Measurements from ENCODE around the gene KIRREL3.

DNA sequence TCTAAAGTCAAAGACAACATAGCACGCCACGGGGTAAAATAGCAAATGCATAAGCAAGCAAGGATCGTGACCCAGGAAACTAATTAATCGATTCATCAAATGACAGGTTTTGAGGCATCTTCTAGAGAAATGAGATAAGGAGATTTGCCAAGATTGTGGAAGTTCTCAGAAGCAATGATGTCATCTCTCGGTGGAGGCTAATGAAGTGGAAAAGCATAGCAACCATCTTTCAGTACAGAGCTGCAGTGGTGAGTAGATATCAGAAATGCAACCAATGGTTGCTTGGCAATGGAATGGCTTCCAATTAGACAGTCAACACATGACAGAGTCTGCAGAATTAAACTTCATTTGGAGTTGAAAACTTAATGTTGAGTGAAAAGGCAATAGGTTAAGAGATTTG lies 116.0 kb downstream of the KIRREL3 start:
- TF ChIP-seq ZNF274 (IDR thresholded peaks at IDR 0.05; ENCODE audit: low read depth, low read length) (no peak), SUZ12 (IDR thresholded peaks at IDR 0.05; ENCODE audit: extremely low read depth, insufficient read depth, insufficient read length) (no peak), YY1 (IDR thresholded peaks at IDR 0.05; ENCODE audit: insufficient read depth, insufficient read length) (no peak)

All from NT2/D1 (cell line).